ENCODE results near the gene HACL1. TPM values are rescaled to one million over a fixed set of nuclear protein-coding genes. Genes with fewer than 3 reads are reported as not detected.
A peak's percentile ranks its signal among the peaks of the same experiment; 100 is the strongest.

HACL1 gene
- total RNA-seq, 1 donor from 2014 or later = 48.6 TPM

- Histone ChIP-seq H3K4me3 (no peak overlapping the region), H3K4me1 (peaks cover 13% of the 10 kb centered on the region), H3K9ac (no peak overlapping the region), H3K4me2 (no peak overlapping the region), H3F3A (ENCODE audit: low read depth) (peaks cover 5% of the 10 kb centered on the region), H3K27me3 (no peaks in the 10 kb centered on the region), H3K9me3 (ENCODE audit: low read depth) (no peaks in the 10 kb centered on the region), H4K20me1 (ENCODE audit: low read depth) (no peaks in the 10 kb centered on the region), H3K36me3 (no peaks in the 10 kb centered on the region), H3K27ac (no peak overlapping the region), H3K79me2 (ENCODE audit: low read depth) (no peaks in the 10 kb centered on the region), H2AFZ (replicated peaks) (no peak overlapping the region)
- Mint-ChIP-seq H3K4me1 (peaks cover 43% of the 10 kb centered on the region), H3K27me3 (ENCODE audit: insufficient read depth, low read depth) (peaks cover 2% of the 10 kb centered on the region), H3K36me3 (peaks cover 2% of the 10 kb centered on the region), H3K4me3 (no peak overlapping the region), H3K27ac (no peak overlapping the region), H3K9me3 (no peaks in the 10 kb centered on the region)
- DNase-seq (ENCODE audit: low spot score) = no peak
- TF ChIP-seq, protein P1, sequence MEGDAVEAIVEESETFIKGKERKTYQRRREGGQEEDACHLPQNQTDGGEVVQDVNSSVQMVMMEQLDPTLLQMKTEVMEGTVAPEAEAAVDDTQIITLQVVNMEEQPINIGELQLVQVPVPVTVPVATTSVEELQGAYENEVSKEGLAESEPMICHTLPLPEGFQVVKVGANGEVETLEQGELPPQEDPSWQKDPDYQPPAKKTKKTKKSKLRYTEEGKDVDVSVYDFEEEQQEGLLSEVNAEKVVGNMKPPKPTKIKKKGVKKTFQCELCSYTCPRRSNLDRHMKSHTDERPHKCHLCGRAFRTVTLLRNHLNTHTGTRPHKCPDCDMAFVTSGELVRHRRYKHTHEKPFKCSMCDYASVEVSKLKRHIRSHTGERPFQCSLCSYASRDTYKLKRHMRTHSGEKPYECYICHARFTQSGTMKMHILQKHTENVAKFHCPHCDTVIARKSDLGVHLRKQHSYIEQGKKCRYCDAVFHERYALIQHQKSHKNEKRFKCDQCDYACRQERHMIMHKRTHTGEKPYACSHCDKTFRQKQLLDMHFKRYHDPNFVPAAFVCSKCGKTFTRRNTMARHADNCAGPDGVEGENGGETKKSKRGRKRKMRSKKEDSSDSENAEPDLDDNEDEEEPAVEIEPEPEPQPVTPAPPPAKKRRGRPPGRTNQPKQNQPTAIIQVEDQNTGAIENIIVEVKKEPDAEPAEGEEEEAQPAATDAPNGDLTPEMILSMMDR (IDR thresholded peaks at IDR 0.05) = no peak
- TF ChIP-seq EZH2phosphoT487 (IDR thresholded peaks at IDR 0.05) (no peak), EZH2 (IDR thresholded peaks at IDR 0.05) (no peak)
These were observed 33.3 kb upstream of the HACL1 start for GRCh38 chr3:15634671-15635070.

- H3K9me3 Mint-ChIP-seq = no peaks in the 10 kb centered on the region
- peaks cover 43% of the 10 kb centered on the region for H3K4me1 Mint-ChIP-seq
- no peak for DNase-seq (ENCODE audit: low spot score)
- Histone ChIP-seq H3K4me1 (peaks cover 13% of the 10 kb centered on the region), H3K4me3 (no peak overlapping the region), H3K27me3 (no peaks in the 10 kb centered on the region), H2AFZ (replicated peaks) (no peak overlapping the region), H3F3A (ENCODE audit: low read depth) (peaks cover 5% of the 10 kb centered on the region), H4K20me1 (ENCODE audit: low read depth) (no peaks in the 10 kb centered on the region), H3K9ac (no peak overlapping the region), H3K9me3 (ENCODE audit: low read depth) (no peaks in the 10 kb centered on the region), H3K4me2 (no peak overlapping the region), H3K79me2 (ENCODE audit: low read depth) (no peaks in the 10 kb centered on the region), H3K36me3 (no peaks in the 10 kb centered on the region), H3K27ac (no peak overlapping the region)
- H3K4me3 Mint-ChIP-seq = no peak overlapping the region
- TF ChIP-seq, protein P1 (IDR thresholded peaks at IDR 0.05) = no peak
- TF ChIP-seq EZH2 (IDR thresholded peaks at IDR 0.05) = no peak
- TF ChIP-seq EZH2phosphoT487 (IDR thresholded peaks at IDR 0.05) = no peak
- H3K27ac Mint-ChIP-seq = no peak overlapping the region
- peaks cover 2% of the 10 kb centered on the region for H3K36me3 Mint-ChIP-seq
- peaks cover 2% of the 10 kb centered on the region for H3K27me3 Mint-ChIP-seq (ENCODE audit: insufficient read depth, low read depth)
These were observed 32.6 kb upstream of the HACL1 start for GRCh38 chr3:15633766-15634598.

DNA sequence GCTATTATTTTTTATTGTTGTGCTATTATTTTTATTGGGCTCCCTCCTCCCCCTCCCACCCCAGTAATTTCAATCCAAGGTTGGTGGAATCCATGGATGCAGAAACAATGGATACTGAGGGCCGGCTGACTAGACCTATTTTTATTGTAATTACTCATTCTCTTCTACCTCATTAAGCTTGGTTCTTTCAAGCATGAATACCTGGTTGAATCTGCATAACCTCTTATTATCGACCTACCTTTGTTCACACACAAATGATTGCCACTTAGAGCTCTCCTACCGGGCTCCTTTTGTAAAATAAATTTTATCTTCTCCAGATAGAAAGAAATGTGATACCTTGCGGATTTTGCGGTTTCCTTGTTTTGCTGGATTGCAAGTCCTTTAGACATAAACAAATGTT is 31.8 kb upstream of the HACL1 start:
- TF ChIP-seq EZH2 (IDR thresholded peaks at IDR 0.05) = no peak
- TF ChIP-seq, protein P1 (IDR thresholded peaks at IDR 0.05) = no peak
- no peak for TF ChIP-seq EZH2phosphoT487 (IDR thresholded peaks at IDR 0.05)
- Histone ChIP-seq H3K36me3 (no peaks in the 10 kb centered on the region), H3K27me3 (no peaks in the 10 kb centered on the region), H3K4me3 (no peak overlapping the region), H3K9ac (no peak overlapping the region), H3K27ac (no peak overlapping the region), H2AFZ (replicated peaks) (no peak overlapping the region), H3K9me3 (ENCODE audit: low read depth) (no peaks in the 10 kb centered on the region), H3F3A (ENCODE audit: low read depth) (peaks cover 5% of the 10 kb centered on the region), H3K79me2 (ENCODE audit: low read depth) (no peaks in the 10 kb centered on the region), H4K20me1 (ENCODE audit: low read depth) (no peaks in the 10 kb centered on the region), H3K4me1 (peaks cover 13% of the 10 kb centered on the region), H3K4me2 (peak overlapping the region; percentile 4)
- peaks cover 2% of the 10 kb centered on the region for H3K27me3 Mint-ChIP-seq (ENCODE audit: insufficient read depth, low read depth)
- no peak overlapping the region for H3K4me3 Mint-ChIP-seq
- H3K9me3 Mint-ChIP-seq = no peaks in the 10 kb centered on the region
- H3K36me3 Mint-ChIP-seq = peaks cover 2% of the 10 kb centered on the region
- peak; percentile 25 for DNase-seq (ENCODE audit: low spot score)
- peaks cover 43% of the 10 kb centered on the region for H3K4me1 Mint-ChIP-seq
- no peak overlapping the region for H3K27ac Mint-ChIP-seq
